Activated CD4-positive, CD25-positive, alpha-beta regulatory T cell treated with anti-CD3 and anti-CD28 coated beads, Interleukin-2, amount 50 U/mL, for 16 hours (primary cell): ENCODE results near the gene ZSWIM6.
A peak's percentile ranks its signal among the peaks of the same experiment; 100 is the strongest.

Source experiments
- DNase-seq: peaks from one replicate; pipeline ENCODE4 v3.0.0-alpha.2; 2020; ENCODE audit warnings: low read depth, low spot score

Gene ZSWIM6

DNA sequence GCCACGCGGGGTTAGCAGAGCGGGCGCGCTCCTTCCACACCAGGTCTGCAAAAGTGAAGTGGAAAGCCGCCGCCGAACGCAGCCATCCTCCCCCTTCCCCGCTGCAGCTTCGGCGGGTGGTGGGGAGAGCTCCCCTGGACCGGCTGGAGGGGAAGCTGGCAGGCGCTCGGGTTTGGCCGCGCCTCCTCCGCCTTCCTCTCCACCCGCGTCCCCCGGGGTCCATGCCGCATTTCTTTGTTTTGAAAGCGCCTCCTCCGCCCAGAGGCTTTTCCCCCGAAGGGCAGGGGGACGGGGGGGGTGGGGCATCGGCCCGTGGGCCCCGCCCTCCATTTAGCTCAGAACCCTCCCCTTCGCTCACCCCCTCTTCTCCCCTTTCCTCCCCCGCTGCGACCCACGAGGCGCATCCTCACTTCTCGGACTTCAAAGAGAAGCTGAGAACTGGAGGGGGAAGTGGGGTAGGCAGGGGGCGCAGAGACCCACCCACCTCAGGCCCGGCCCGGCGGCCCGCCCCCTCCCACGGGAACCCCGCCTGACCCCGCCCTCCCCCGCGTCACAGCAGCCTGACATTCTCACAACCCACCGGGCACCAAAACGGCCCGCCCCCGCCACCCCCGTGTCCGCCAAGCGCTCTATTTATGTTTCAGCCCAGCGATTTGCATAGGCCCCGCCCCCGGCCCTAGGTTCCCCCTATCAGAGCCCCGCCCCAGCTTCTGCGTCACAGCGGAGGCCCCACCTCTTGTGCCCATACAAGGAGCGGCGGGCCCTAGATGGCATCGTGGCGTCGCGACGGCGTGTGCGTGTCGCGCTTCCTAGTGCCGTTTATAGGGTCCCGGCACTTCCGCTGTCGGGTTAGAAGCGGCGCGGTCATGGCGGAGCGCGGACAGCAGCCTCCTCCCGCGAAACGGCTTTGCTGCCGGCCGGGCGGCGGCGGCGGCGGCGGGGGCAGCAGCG is at the start of gene ZSWIM6:
Gene ZSWIM6 (plus strand): TSS at position 852 of the 951 bp plus-strand sequence. CDS start 15 bp downstream, at position 867.
- peak; percentile 97 for DNase-seq

DNA sequence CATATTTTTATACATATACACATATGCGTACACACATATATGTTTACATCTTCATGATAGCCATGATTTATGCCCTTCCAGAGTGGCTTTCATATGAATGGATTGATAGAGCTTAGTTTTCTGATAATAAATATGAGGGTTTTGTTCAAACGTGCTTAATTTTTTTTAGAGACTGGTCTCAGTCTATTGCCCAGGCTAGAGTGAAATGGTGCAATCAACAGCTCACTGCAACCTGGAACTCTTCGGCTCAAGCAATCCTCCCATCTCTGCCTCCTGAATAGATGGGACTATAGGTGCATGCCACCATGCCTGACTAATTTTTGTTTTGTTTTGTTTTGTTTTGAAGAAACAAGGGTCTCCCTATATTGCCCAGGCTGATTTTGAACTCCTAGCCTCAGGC is 48.6 kb upstream of the ZSWIM6 start:
- no peak for DNase-seq

DNA sequence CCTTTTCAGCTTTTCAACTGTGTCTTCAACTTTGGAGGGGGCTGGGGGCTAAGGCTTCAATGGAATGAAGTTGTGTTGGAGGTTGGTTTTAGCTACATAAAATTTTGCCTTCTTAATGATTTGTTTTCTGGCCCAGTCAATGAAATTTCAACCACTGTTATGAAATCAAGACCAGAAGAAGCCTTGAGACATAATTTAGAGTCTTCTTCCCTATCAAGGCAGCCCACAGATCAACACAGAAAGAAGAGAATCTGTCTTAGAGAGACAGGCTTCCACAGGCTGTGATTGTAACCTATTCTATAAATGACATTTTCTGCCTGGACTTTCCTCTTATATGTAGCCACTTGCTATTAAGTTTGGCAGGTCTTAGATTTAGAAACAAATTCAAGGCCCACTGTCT is 46.5 kb upstream of the ZSWIM6 start:
- no peak for DNase-seq

DNA sequence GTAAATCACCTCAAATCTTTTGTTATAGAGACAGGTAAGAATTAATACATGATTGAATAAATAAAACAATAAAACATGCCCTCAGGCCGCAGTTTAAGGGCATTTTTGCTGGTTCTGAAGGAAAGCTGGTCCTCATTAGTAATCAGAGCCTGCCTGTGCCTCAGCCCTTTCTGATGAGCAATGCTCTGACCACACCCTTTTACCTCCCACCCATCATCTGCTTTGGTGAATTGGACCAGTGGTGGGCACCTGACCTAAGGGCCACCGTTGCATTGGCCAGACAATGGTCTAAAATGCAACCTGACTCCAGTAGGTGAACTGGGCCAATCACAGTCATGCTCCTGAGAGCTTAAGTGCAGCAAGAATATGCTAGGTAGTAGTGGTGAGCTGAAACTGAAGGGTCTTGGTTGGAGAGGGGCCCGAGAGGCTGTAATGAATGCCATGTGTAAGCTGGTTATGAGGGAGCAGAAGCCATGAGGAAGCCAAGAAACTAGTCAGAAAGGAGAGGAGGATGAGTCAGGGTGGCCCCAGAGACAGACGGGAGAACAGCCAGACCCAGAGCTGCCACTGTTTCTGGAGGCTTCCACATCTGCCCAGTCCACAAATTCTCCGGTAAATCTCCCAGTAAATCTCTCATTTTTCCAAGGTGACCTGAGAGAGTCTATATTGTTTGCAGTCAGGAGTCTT is 45.5 kb upstream of the ZSWIM6 start:
- DNase-seq = no peak

DNA sequence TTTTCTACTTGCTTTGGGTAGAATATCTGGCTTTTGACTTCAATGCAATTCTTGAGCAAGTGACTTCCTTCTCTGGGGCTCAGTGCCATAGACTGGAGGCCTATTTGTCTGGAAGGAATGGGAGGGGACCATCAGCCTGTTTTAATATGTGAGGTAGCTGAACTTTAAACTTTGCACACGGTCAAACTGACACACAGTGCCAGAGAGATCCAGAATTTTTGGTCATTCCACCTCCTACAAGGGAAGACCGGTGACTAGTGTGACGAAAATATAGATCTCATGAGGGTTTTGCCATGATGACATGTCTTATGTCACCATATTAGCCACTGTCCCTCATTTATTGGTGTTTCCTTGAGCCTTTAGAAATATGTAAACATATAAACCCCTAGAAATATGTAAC is 44.6 kb upstream of the ZSWIM6 start:
- DNase-seq = no peak

DNA sequence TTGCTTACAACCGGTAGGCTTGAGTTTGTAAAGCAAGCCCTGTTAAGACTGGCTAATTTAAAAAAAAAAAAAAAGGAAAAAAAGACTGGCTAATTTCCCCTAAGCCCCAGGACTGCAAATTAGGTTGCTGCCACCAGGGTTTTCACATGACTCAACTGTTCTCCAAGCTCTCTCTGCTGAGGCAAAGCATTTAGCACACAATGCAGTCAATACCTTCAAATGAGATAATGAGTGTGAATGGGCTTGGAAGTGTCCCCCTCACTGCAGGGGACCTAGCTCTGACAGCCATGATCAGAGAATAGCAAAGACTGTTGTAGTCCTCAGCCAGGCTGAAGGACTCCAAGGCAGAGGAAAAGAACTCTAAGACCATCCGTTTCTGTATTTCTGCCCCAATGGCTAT is 42.8 kb upstream of the ZSWIM6 start:
- no peak for DNase-seq

DNA sequence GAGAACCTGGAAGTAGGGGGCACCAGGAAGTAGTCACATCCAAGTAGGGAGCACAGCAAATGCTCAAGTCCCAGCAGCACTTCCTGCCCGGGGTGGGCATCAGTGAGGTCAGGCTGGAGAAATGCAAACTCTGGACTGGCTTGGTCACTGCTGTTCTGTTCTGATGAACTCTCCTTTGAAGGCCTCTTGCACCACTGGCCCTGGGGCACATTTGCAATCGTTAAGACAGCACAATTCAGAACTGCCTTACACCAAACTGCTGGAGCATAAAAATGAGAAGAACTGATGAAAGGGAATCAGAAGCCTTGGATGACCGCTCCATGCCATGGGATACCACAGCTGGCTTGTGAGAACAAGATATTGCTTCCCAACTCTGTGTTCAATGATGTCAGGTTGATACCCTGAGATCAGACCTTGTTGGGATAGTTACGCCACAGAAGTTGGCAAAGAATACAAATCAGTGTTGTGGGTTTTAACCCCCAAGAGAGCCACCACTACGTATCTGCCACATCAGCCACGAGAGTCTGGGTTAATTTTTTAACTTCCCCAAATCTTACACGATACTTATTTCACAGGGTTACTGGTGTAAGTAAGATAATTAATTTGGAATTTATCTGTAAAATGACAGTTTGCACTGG is 42.3 kb upstream of the ZSWIM6 start:
- DNase-seq = no peak

DNA sequence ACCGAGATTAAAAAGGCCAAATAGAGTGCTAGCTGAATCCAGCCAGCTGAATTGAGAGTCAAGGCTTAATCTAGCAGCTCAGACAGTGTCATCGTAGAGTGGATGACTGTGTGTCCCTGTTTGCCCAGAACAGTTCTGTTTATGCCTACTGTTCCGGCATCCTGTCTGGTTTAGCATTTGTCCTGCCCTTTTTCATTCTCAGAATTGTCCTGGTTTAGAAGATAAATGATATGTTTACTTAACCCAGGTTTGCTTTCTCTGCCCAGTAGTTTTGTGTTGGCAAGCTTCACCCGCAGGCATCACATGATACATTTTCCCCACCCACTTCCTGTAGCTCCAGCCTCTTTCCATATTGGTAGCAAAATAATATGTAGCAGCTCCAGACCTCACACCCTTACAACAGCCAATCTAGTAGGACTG is 41.3 kb upstream of the ZSWIM6 start:
- DNase-seq = no peak

DNA sequence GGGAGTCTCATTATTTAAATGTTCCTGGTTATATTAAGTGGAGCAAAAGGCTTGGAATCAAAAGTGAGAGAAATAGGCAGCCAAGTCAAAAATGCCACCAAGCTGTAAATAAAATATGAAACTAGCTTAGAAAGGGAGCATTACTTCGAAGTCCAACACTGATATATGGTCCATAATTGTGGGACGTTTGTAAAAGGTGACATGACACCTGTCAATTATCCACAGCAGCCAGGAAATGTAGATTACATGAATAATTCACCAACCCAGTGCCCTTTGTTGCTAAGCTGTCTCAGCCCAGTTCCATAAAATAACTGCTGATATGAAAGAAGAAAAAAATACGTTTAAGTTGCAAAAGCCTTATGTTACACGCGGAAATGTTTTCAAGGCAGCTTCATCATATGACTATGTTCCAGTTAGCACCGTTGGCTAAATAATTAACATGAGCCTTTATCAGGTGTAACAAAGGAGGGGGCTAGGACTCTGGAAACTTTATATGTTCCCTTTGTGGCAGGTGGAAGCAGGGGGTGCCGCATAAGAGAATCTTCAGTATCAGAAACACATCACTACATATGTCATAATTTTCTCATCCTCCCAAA is 39.9 kb upstream of the ZSWIM6 start:
- DNase-seq = no peak

DNA sequence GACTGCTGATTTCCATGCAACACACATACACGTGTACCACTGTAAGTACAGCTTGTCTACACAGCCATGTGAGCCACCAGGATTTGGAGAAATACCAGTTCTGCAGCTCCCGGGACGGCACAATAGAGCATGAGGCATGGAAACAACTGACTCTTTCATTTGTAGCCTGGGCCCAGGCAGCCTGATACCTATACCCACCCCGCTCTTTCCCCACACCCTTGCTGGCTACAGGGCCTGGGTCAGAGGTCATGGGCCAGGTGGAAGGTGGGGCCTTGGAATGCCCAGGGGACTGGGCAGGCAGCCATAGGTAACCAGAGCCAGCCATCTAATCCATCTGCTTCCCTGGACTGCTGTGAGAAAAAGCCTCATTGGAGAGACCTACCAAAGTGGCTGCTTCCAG is 39.0 kb upstream of the ZSWIM6 start:
- no peak for DNase-seq

DNA sequence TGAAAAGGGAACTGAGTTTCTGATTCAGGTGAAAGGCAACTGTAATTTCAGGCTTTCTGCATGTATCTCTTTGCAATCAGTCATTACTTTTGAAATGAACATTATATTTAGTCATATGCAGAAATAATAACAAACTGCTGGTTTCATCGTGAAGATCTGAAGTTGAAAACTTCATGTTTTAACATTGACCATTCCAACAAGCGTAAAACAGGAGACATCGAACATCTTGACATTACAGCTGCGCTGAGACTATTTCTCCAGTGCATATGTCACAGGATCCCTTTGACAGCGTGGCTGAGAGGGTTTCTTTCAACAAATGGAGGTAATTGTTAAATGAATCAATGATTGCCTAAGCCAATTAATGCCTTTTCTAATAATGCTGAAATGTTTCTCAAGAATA is 38.2 kb upstream of the ZSWIM6 start:
- DNase-seq = no peak

DNA sequence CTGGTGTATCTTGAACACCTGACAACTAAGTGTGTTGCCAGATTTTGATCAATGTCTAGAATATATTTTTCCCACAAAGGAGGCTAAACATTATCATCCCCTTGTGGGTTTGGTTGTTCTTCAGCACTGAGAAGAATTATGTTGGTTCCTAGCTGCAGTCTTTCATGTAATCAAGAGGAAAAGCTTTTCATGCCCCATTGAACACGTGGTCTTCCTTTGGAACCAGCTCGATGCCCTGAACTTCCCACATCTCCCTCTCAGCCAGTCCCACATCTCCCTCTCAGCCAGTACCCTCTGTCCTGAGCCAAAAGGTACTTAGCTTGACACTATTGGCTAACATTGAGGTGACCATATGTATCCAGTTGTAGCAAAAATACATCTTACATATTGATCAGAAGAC is 36.7 kb upstream of the ZSWIM6 start:
- no peak for DNase-seq

DNA sequence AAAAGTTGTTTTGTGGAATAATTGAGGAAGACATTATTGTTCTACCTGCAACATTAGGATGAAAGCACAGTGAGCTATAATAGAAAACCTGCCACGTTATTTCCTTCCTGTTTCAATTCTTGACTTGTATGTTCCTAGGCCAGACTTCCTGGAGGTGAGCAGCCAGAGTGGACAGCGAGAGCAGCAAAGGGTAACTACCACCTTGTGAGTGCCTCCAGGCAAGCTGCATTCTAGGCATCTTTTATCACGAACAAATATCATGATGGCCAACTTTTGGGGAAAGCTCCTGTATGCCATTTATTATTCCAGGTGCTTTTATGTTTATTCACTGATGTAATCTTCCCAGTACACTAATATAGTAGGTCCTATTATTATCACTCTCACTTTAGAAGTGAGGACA is 34.0 kb upstream of the ZSWIM6 start:
- no peak for DNase-seq

DNA sequence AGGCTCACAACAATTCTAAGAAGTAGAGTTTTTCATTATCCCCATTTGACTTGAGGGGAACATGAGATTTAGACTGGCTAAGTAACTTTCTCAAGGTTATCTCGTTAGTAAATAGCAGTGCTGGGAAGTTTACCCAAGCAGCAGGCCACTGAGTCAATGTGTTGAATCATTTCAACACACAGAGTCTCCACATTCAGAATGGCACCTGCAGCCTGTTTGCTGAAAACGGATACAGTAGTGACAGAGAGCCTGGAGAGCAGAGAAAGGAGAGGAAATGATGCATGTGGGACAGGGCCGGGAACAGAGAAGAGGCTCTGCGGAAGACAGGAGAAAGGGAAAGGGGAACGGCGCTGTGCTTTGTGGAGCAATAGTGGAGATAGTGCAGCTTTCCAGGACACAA is 33.5 kb upstream of the ZSWIM6 start:
- no peak for DNase-seq

DNA sequence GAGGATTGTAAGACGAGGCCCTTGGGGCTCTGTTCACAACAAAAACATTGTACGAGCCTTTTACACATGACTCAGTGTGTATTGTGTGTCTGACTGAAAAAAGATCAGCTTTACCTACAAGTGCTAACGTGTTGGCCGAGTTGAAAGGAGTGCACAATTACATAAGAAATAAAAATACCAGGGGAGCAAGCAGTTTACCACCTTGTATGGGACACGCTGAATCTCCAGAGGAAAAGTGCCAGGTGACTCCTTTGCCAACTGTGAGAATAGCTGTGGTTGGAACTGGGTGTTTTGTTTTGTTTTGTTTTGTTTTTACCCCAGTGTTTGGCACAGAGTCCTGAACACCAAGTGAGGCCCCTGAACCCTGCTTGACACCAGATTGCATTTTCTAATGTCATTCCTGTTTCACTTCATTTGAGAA is 32.8 kb upstream of the ZSWIM6 start:
- no peak for DNase-seq

DNA sequence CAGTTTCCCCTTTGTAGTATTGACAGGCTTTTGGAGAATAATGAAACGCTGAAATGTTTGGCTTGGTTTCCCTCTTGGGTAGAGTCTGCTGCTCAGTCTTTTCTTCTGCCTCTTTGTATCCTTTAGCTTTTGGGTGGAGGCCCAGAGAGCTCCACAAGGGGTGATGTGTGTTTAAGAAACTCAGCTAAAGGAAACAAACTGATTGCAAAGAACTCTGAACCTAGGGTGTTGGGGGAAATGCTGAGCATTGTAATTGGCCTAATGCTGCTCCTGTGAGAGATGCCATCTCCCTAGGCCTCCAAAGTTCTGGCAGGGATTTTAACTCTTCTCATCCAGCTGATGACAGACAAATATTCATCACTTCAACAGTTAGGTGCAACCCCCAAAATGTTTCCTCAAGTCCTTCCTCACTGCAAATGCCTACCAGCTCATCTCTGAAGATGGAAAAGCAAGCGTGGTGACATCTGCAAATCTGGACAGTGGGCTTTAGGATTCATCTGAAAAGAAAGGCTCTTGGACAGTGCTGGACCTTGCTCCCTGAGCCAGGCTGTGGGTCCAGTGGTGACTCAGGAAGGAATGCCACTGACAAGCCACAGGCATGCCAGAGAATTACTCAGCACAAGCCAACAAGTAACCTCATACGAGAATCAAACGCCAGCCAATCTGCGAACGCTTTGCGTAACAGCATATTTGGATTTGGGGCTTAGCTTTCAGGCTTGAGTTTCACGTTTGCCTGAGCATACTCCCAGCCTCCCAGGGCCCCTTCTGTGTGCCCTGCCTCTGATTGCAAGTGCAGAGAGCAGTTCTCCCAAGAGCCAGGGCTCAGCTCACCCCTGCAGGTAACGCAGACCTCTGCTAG is 30.5 kb upstream of the ZSWIM6 start:
- no peak for DNase-seq

DNA sequence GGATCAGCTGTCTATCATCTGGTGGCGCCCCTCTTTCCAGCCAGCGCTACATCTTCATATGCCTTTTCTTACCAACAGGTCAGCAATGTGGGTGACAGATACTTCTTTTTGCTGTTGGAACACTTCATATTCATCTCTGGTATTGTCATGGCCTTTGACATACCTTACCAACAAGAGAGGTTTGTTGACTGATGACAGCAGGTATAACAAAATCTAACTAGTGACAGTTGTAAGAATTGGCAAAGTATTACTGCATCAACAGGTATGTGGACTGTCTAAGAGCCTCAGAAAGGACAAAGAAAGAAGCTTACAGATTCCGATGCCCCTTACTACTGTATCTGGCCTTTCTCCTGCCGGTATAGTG is 29.9 kb upstream of the ZSWIM6 start:
- DNase-seq = no peak

DNA sequence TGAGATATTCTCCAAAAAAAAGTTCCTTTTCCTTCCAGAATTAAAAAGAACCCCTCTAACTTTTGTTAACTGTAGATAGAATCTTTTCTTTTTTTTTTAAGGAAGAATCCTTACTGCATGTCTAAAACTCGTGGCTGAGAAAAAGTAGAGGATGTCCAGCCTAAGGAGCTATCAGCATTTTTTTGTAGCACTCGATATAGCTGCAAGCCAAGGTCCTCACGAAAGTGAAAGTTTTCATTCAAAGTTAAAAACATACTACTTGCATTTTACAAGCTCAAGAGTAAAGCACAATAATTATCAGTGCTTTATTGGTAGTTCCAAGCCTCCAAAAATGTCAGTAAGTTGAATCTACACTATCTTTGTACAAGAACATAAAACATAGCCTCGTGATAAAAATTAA is 28.7 kb upstream of the ZSWIM6 start:
- no peak for DNase-seq

DNA sequence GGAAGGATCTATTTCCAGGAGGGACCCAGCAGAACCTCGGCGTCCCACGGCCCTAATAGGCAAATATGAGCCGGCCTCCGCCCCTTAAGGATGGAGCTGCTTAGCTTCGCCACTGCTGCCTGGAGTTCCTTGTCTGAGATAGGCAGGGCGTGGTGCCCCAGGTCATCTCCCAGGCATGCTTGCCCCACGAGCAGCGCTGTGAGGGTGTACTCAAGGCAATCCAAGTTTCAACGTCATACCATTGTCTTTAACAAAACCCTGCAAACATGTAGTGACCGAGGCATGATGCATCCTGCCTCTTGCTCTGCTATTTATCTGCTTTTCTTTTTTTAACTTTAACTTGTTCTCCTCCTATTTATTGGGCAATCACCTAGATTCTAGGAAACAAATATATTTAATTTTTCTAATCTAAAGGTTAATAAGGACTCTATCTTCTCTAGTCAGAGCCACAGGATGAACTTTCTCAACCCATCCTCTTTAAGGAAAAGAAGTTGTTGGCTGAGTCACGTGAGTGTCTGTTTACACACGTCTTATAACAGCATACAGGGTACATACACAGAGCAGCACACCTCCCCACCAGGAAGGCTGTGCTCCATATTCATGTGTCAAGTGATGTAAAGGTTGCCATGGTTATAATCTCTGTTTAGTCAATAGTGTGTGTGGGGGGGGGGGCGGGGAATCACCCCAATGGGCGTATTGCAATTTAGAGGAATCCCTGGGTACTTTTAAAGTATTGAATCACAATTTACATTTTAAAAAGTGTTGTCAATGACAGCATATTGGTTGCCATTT is 27.3 kb upstream of the ZSWIM6 start:
- no peak for DNase-seq

DNA sequence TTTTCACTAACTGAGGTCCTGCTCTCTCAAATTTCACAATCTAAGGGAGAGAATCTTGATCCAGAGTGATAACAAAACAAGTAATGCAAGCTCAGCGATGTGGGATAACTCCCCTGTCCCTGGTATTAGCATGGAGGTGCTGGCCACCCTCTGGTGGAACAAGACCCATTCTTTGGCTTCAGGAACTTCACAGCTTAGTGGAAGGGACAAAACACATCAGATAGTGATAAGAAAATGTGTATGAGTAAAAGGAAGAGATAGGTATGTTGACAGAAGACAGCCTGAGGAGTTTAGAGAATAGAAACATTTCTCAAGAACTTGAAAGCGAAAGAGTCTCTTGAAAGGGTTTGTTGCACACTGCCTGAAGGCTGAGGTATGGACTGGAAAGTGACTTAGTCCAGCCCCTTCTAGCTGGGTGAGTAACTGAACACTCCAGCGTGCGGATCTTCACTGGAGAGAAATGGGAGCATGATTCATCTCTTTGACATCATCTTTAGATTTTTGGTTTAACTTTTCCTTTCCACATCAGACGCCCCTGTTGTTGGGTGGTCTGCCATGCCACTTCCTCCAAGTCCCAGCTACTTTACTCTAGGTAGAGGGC is 25.4 kb upstream of the ZSWIM6 start:
- DNase-seq = no peak
